Measurements from ENCODE around the gene ATP7B. TPM values are rescaled to one million over a fixed set of nuclear protein-coding genes. Genes with fewer than 3 reads are reported as not detected.

ATP7B gene
- total RNA-seq, 8 experiments from 2014 or later = 0.97 to 7.3 (median 5.6) TPM

- H3K27ac ChIP-seq = peak overlapping the region in 1 of 2 donors; percentile 71
- H3K4me3 ChIP-seq = no peak overlapping the region
- peaks cover 0 to 4% of the 10 kb centered on the region in 2 donors for H3K4me1 ChIP-seq (replicated peaks in 1 of 2)
- 57 to 100% (median 90%) methylated on average over 2 to 5 of the region's 9 CpGs; no CpG with 5 or more reads in 5 of the 10 experiments for WGBS, 10 experiments
- in situ Hi-C loops (cut with MboI; ENCODE audit: low pct_unique_long_range_greater_than_20kb in 2 of 9, low sequenced_read_pairs in 9 of 9, unreplicated experiment in 9 of 9) = no loop called here
- peak in 5 of 8 experiments; percentile 98 to 99 (median 99) for ATAC-seq (replicated peaks in 6 of 8)
Observed at GRCh38 chr13:51928231-51928630, 83.0 kb downstream of the ATP7B start.

DNA sequence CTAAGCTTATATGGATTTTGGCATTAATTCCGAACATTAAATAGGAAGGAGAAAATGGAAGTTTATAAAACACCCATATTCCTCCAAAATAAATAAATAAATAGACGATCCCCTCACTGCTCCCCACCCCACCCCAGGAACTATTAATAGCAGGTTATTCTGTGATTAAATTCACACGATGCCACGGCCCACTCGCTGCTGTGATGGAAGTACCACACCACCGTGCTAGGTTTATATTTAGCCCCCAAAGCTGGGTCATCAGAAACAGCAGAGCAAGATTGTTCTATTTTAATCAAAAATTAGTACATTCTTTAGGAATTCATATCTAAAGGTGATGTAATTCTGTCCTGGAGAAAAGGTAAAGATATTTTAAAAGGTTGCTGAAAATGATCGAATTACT lies 84.1 kb downstream of the ATP7B start:
- Histone ChIP-seq H3K4me3 (no peak overlapping the region), H3K27ac (no peak overlapping the region), H3K4me1 (replicated peaks in 1 of 2) (peaks cover 0 to 4% of the 10 kb centered on the region in 2 donors)
- no peak for ATAC-seq (replicated peaks in 6 of 8)
- in situ Hi-C loops (cut with MboI; ENCODE audit: low pct_unique_long_range_greater_than_20kb in 2 of 9, low sequenced_read_pairs in 9 of 9, unreplicated experiment in 9 of 9) = no loop called here
- 50 to 97% (median 80%) methylated on average over 1 to 7 of the region's 7 CpGs; no CpG with 5 or more reads in 1 of the 10 experiments for WGBS, 10 experiments

DNA sequence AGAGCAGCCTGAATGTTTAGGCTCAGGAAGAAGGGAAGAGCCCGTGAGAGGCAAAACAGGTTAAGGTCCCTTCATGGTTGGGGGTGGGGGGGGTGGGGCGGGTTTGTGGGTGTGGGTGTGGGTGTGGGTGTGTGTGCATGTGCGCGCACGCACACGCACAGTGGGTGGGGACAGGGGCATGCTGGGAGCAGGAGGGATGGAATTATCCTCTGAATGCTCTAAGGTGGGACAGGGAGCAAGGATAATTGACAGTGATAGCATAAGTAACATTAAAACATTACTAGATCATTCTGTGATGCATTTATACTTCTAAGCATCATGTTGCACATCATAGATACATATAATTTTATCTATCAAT lies 84.7 kb downstream of the ATP7B start:
- Histone ChIP-seq H3K4me1 (replicated peaks in 1 of 2) (peaks cover 0 to 4% of the 10 kb centered on the region in 2 donors), H3K4me3 (no peak overlapping the region), H3K27ac (no peak overlapping the region)
- in situ Hi-C loops (cut with MboI; ENCODE audit: low pct_unique_long_range_greater_than_20kb in 2 of 9, low sequenced_read_pairs in 9 of 9, unreplicated experiment in 9 of 9) = no loop called here
- ATAC-seq (replicated peaks in 6 of 8) = no peak
- 64% methylated on average over 5 of the region's 6 CpGs; no CpG with 5 or more reads in 9 of the 10 experiments for WGBS, 10 experiments

- ATAC-seq (replicated peaks in 6 of 8) = no peak
- 43 to 100% (median 92%) methylated on average over 1 to 2 of the region's 5 CpGs; no CpG with 5 or more reads in 6 of the 10 experiments for WGBS, 10 experiments
- in situ Hi-C loops (cut with MboI; ENCODE audit: low pct_unique_long_range_greater_than_20kb in 2 of 9, low sequenced_read_pairs in 9 of 9, unreplicated experiment in 9 of 9) = no loop called here
- Histone ChIP-seq H3K4me3 (no peak overlapping the region), H3K27ac (no peak overlapping the region), H3K4me1 (replicated peaks in 1 of 2) (peaks cover 0 to 4% of the 10 kb centered on the region in 2 donors)
Observed at GRCh38 chr13:51925865-51926527, 85.3 kb downstream of the ATP7B start.

GRCh38 chr13:51924756-51925544 lies 86.3 kb downstream of the ATP7B start:
- peaks cover 0 to 4% of the 10 kb centered on the region in 2 donors for H3K4me1 ChIP-seq (replicated peaks in 1 of 2)
- ATAC-seq (replicated peaks in 6 of 8) = no peak
- in situ Hi-C loops (cut with MboI; ENCODE audit: low pct_unique_long_range_greater_than_20kb in 2 of 9, low sequenced_read_pairs in 9 of 9, unreplicated experiment in 9 of 9) = loop anchor here in 1 of 9 experiments (25.0 kb wide), 1 partner anchor 212 kb away; the partner anchor contains the start of gene NEK5
- WGBS, 10 experiments = 0 to 100% (median 89%) methylated on average over 1 to 9 of the region's 9 CpGs
- H3K4me3 ChIP-seq = no peak overlapping the region
- no peak overlapping the region for H3K27ac ChIP-seq

DNA sequence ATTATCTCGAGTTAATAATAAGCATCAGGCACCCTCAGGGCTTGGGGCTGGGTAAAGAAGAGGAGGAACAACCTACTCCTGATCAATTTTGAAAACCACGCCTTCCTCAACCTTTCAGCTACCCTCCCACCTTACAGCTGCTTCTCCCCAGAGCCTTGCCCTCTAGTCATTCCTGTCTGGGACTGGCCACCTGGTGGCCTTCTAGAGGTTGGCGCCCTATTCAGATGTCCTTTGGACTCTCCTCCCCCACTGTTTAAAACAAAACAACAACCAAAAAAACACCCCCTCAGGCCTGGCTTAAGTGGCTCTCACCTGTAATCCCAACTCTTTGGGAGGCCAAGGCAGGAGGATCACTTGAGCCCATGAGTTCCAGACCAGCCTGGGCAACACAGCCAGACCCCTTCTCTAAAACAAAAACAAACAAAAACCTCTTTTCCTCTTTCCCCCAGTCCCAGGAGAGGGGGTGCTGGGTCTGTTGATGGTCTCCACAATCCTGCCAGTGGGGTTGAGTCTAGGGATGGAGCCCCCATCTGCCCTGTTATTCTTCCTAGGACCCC lies 87.2 kb downstream of the ATP7B start:
- ATAC-seq (replicated peaks in 6 of 8) = peak in 3 of 8 experiments; percentile 31 to 79 (median 53)
- in situ Hi-C loops (cut with MboI; ENCODE audit: low pct_unique_long_range_greater_than_20kb in 2 of 9, low sequenced_read_pairs in 9 of 9, unreplicated experiment in 9 of 9) = loop anchor here in 1 of 9 experiments (25.0 kb wide), 1 partner anchor 213 kb away; the partner anchor contains the start of gene NEK5
- Histone ChIP-seq H3K4me1 (replicated peaks in 1 of 2) (peaks cover 0 to 4% of the 10 kb centered on the region in 2 donors), H3K4me3 (no peak overlapping the region), H3K27ac (no peak overlapping the region)
- WGBS, 10 experiments = 60 to 100% (median 90%) methylated on average over 1 to 2 of the region's 3 CpGs; no CpG with 5 or more reads in 4 of the 10 experiments

GRCh38 chr13:51922771-51923480 lies 88.3 kb downstream of the ATP7B start:
- Histone ChIP-seq H3K4me1 (replicated peaks in 1 of 2) (peaks cover 0 to under 1% of the 10 kb centered on the region in 2 donors), H3K27ac (no peak overlapping the region), H3K4me3 (no peak overlapping the region)
- ATAC-seq (replicated peaks in 6 of 8) = no peak
- in situ Hi-C loops (cut with MboI; ENCODE audit: low pct_unique_long_range_greater_than_20kb in 2 of 9, low sequenced_read_pairs in 9 of 9, unreplicated experiment in 9 of 9) = loop anchor here in 1 of 9 experiments (25.0 kb wide), 1 partner anchor 214 kb away; the partner anchor contains the start of gene NEK5
- WGBS, 10 experiments = 35 to 100% (median 99%) methylated on average over 1 to 5 of the region's 10 CpGs; no CpG with 5 or more reads in 2 of the 10 experiments

- H3K27ac ChIP-seq = no peak overlapping the region
- peak in 1 of 8 experiments; percentile 13 for ATAC-seq (replicated peaks in 6 of 8)
- WGBS, 10 experiments = 50 to 100% (median 87%) methylated on average over 1 to 7 of the region's 14 CpGs; no CpG with 5 or more reads in 1 of the 10 experiments
- H3K4me1 ChIP-seq (replicated peaks in 1 of 2) = no peaks in the 10 kb centered on the region
- H3K4me3 ChIP-seq = no peak overlapping the region
- in situ Hi-C loops (cut with MboI; ENCODE audit: low pct_unique_long_range_greater_than_20kb in 2 of 9, low sequenced_read_pairs in 9 of 9, unreplicated experiment in 9 of 9) = loop anchor here in 1 of 9 experiments (25.0 kb wide), 1 partner anchor 215 kb away; the partner anchor contains the start of gene NEK5
Observed at GRCh38 chr13:51921790-51922740, 89.2 kb downstream of the ATP7B start.

- in situ Hi-C loops (cut with MboI; ENCODE audit: low pct_unique_long_range_greater_than_20kb in 2 of 9, low sequenced_read_pairs in 9 of 9, unreplicated experiment in 9 of 9) = loop anchor here in 1 of 9 experiments (25.0 kb wide), 1 partner anchor 217 kb away; the partner anchor contains the start of gene NEK5
- H3K4me3 ChIP-seq = no peak overlapping the region
- no peak overlapping the region for H3K27ac ChIP-seq
- no peaks in the 10 kb centered on the region for H3K4me1 ChIP-seq (replicated peaks in 1 of 2)
- no peak for ATAC-seq (replicated peaks in 6 of 8)
- WGBS, 10 experiments = 20 to 100% (median 85%) methylated on average over 1 to 6 of the region's 8 CpGs; no CpG with 5 or more reads in 2 of the 10 experiments
Observed at GRCh38 chr13:51920786-51921185, 90.5 kb downstream of the ATP7B start.

DNA sequence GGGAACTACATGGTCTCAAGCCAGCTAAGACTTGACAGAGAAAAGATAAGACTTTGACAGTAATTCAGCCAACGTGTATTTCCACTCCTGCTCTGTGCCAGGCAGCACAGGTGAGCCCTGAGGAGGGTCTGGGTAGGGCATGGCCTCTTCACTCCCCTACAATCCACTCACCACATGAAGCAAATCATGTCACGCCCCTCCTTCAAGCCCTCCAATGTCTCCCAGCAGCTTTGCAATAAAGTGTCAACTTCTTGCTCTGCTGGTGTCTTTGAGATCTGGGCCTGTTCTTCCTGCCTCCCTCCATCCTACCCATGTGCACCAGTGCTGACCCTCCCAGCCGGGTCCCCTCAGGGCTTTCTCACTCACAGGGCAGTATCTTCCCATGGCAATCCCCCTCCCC lies 91.0 kb downstream of the ATP7B start:
- in situ Hi-C loops (cut with MboI; ENCODE audit: low pct_unique_long_range_greater_than_20kb in 2 of 9, low sequenced_read_pairs in 9 of 9, unreplicated experiment in 9 of 9) = loop anchor here in 1 of 9 experiments (25.0 kb wide), 1 partner anchor 217 kb away; the partner anchor contains the start of gene NEK5
- Histone ChIP-seq H3K4me3 (no peak overlapping the region), H3K27ac (no peak overlapping the region), H3K4me1 (replicated peaks in 1 of 2) (no peaks in the 10 kb centered on the region)
- ATAC-seq (replicated peaks in 6 of 8) = no peak
- WGBS, 10 experiments = 20 to 100% (median 73%) methylated on average over 1 to 3 of the region's 3 CpGs; no CpG with 5 or more reads in 4 of the 10 experiments

DNA sequence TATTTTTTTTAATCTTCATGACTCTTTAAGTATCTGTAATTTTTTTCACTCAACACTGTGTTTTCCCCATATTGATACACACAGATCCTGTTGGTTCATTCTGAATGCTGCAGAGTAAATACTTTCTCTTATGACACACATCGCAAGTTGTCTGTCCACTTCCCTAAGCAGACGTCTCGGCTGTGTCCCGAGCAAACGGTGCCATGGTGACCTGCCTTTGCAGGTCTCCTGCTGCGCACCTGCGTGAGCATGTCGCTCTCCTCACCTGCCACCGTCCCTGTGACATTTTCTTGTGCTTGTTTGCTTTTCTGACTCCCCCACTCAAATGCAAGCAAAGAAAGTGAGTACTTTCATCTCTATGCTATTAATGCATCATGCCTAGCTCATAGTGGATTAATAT lies 91.7 kb downstream of the ATP7B start:
- Histone ChIP-seq H3K4me3 (no peak overlapping the region), H3K4me1 (replicated peaks in 1 of 2) (peaks cover 0 to 2% of the 10 kb centered on the region in 2 donors), H3K27ac (no peak overlapping the region)
- in situ Hi-C loops (cut with MboI; ENCODE audit: low pct_unique_long_range_greater_than_20kb in 2 of 9, low sequenced_read_pairs in 9 of 9, unreplicated experiment in 9 of 9) = loop anchor here in 1 of 9 experiments (25.0 kb wide), 1 partner anchor 218 kb away; the partner anchor contains the start of gene NEK5
- 60 to 100% (median 82%) methylated on average over 1 to 6 of the region's 9 CpGs; no CpG with 5 or more reads in 1 of the 10 experiments for WGBS, 10 experiments
- no peak for ATAC-seq (replicated peaks in 6 of 8)
